PC-9 (cell line): ENCODE measurements around the gene MGAT3. TPM values are rescaled to one million over a fixed set of nuclear protein-coding genes. Genes with fewer than 3 reads are reported as not detected.

Experiments used
- BruUV-seq: library from RNA; stranded (reverse); fragments of 400-500 nt; replicated peaks from 2 replicates; lab custom pipeline; 2021; lab: Mats Ljungman, UMichigan
- CTCF ChIA-PET: fragments of 300-600 bp; sonication (Branson Sonifier 250); formaldehyde crosslinking; loops from one replicate; lab custom pipeline; 2022; ENCODE audit warnings: antibody characterized with exemption; lab: Charles Lee
- POLR2A ChIA-PET: fragments of 300-600 bp; sonication (Branson Sonifier 250); formaldehyde crosslinking; loops from one replicate; lab custom pipeline; 2022; ENCODE audit warnings: antibody characterized with exemption; ENCODE audit not compliant: unreplicated experiment; lab: Charles Lee
- DNase-seq, 2 experiments: peaks; one replicate each; pipeline versions ENCODE4 v3.0.0 to v3.0.0-alpha.2; 2015 to 2022; ENCODE audit warnings: mixed read lengths in 1 of 2
- H2AFZ ChIP-seq: fragments of 200-600 bp; sonication (generic); 2 replicates; pipeline ENCODE4 v1.8.1; 2017; ENCODE audit warnings: antibody characterized with exemption
- H3F3A ChIP-seq: fragments of 200-600 bp; sonication (generic); 2 replicates; pipeline ENCODE4 v1.8.1; 2017; ENCODE audit warnings: antibody characterized with exemption, mild to moderate bottlenecking, low read depth; ENCODE audit not compliant: insufficient read depth
- H3K27ac ChIP-seq: fragments of 200-600 bp; sonication (generic); 2 replicates; pipeline ENCODE4 v1.6.1; 2016; ENCODE audit warnings: mixed run types
- H3K27me3 ChIP-seq: fragments of 200-600 bp; sonication (generic); 2 replicates; pipeline ENCODE4 v1.6.1; 2016; ENCODE audit warnings: low read depth, mixed run types; ENCODE audit not compliant: insufficient read depth
- H3K36me3 ChIP-seq: fragments of 200-600 bp; sonication (generic); 2 replicates; pipeline ENCODE4 v1.6.1; 2016; ENCODE audit warnings: low read depth, mixed run types
- H3K4me1 ChIP-seq: fragments of 200-600 bp; sonication (generic); replicated peaks from 2 replicates; pipeline ENCODE4 v1.6.1; 2016; ENCODE audit warnings: mixed run types; ENCODE audit not compliant: insufficient read depth
- H3K4me2 ChIP-seq: fragments of 200-600 bp; sonication (generic); 2 replicates; pipeline ENCODE4 v1.6.1; 2017; ENCODE audit warnings: mixed run types
- H3K4me3 ChIP-seq: fragments of 200-600 bp; sonication (generic); 2 replicates; pipeline ENCODE4 v1.6.1; 2016; ENCODE audit warnings: mixed run types
- H3K79me2 ChIP-seq: fragments of 200-600 bp; sonication (generic); 2 replicates; pipeline ENCODE4 v1.6.1; 2017; ENCODE audit warnings: low read depth, mixed run types
- H3K9me2 ChIP-seq: fragments of 200-600 bp; sonication (generic); 2 replicates; pipeline ENCODE4 v1.8.1; 2017; ENCODE audit warnings: mild to moderate bottlenecking; ENCODE audit not compliant: insufficient read depth
- H3K9me3 ChIP-seq: fragments of 200-600 bp; sonication (generic); 2 replicates; pipeline ENCODE4 v1.8.1; 2016; ENCODE audit warnings: low read depth; ENCODE audit not compliant: insufficient read depth
- H4K20me1 ChIP-seq: fragments of 200-600 bp; sonication (generic); 2 replicates; pipeline ENCODE4 v1.8.1; 2017; ENCODE audit not compliant: insufficient read depth
- EZH2 ChIP-seq: fragments of 200-600 bp; sonication (generic); IDR thresholded peaks from 2 replicates; pipeline ENCODE4 v1.8.0; 2017; ENCODE audit warnings: antibody characterized with exemption, low read depth
- intact Hi-C: fragments of 100-400 bp; cut with micrococcal nuclease; formaldehyde crosslinking; loops from one replicate; pipeline ENCODE4 v1.10.0; 2022; ENCODE audit not compliant: unreplicated experiment
- total RNA-seq: library from RNA; stranded (reverse); gene quantifications from 2 replicates; pipeline ENCODE4 v1.2.3, GENCODE V29; 2021
- TF ChIP-seq, protein P1 (sequence below): fragments of 200-600 bp; sonication (generic); conservative IDR thresholded peaks from 2 replicates; pipeline ENCODE4 v1.6.1; 2017; ENCODE audit warnings: mixed run types, antibody characterized with exemption, mild to moderate bottlenecking, moderate library complexity

Gene MGAT3
- total RNA-seq, 1 experiment from 2014 or later: not detected

DNA sequence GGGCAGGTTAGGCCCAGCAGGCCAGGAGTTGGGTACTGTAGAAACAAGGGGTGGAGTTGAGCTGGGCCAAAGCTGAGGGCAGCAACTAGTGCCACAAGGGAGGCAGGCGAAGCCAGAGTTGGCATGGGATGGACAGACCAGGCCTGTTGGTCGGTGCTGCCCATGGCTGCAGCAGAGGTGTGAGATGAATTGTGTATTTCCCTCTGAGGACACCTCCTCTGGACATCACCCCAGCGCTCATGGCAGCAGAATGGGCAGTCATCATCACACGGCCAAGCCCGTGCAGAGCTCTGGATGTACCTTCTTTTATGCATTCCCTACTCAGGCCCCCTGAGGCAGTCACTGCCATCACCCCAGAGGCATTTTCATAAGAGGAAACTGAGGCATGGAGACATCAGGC, 36.9 kb upstream of the MGAT3 start:
- Histone ChIP-seq H3F3A (no peaks in the 10 kb centered on the region), H3K27me3 (no peaks in the 10 kb centered on the region), H3K4me1 (no peaks in the 10 kb centered on the region), H3K9me2 (no peaks in the 10 kb centered on the region), H3K9me3 (no peaks in the 10 kb centered on the region), H3K27ac (no peak overlapping the region), H2AFZ (no peak overlapping the region), H3K4me3 (no peak overlapping the region), H3K4me2 (no peak overlapping the region), H4K20me1 (no peaks in the 10 kb centered on the region; the same call in 1 of the 2 replicates), H3K36me3 (peaks cover 18% of the 10 kb centered on the region), H3K79me2 (no peaks in the 10 kb centered on the region)
- CTCF ChIA-PET: no interaction called here
- no peak for TF ChIP-seq EZH2
- TF ChIP-seq, protein P1, sequence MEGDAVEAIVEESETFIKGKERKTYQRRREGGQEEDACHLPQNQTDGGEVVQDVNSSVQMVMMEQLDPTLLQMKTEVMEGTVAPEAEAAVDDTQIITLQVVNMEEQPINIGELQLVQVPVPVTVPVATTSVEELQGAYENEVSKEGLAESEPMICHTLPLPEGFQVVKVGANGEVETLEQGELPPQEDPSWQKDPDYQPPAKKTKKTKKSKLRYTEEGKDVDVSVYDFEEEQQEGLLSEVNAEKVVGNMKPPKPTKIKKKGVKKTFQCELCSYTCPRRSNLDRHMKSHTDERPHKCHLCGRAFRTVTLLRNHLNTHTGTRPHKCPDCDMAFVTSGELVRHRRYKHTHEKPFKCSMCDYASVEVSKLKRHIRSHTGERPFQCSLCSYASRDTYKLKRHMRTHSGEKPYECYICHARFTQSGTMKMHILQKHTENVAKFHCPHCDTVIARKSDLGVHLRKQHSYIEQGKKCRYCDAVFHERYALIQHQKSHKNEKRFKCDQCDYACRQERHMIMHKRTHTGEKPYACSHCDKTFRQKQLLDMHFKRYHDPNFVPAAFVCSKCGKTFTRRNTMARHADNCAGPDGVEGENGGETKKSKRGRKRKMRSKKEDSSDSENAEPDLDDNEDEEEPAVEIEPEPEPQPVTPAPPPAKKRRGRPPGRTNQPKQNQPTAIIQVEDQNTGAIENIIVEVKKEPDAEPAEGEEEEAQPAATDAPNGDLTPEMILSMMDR: no peak
- intact Hi-C loops: no loop called here
- no peak for DNase-seq
- BruUV-seq: no TSS peak
- POLR2A ChIA-PET: no interaction called here

DNA sequence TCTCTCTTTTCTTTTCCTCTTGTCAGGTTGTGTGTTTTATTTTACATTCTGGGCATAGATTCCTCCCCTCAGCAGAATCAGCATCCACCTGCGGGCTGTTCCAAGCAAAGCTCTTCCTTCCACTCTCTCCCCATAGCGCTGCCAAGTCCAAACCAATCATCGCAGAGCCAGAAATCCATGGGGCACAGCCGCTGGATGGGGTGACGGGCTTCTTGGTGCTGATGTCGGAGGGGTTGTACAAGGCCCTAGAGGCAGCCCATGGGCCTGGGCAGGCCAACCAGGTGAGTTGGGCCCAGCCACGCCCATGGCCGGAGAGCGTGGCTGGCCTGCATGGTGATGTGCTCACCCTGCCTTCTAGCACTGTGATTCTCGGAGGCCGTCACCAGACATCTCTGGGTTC, 35.1 kb upstream of the MGAT3 start:
- no peak overlapping the region for H2AFZ ChIP-seq
- no peaks in the 10 kb centered on the region for H3K27me3 ChIP-seq
- no peak overlapping the region for H3K27ac ChIP-seq
- no peaks in the 10 kb centered on the region for H3F3A ChIP-seq
- POLR2A ChIA-PET: no interaction called here
- H3K9me2 ChIP-seq: no peaks in the 10 kb centered on the region
- TF ChIP-seq EZH2: no peak
- TF ChIP-seq, protein P1: no peak
- H3K4me2 ChIP-seq: no peak overlapping the region
- CTCF ChIA-PET: interaction anchor here (0.6 kb wide), 1 partner anchor 36 kb away, joined by 3 read pairs; no protein-coding TSS in a partner anchor
- peaks cover 10% of the 10 kb centered on the region for H3K36me3 ChIP-seq
- DNase-seq: no peak
- no peaks in the 10 kb centered on the region; the same call in 1 of the 2 replicates for H4K20me1 ChIP-seq
- H3K79me2 ChIP-seq: no peaks in the 10 kb centered on the region
- H3K9me3 ChIP-seq: no peaks in the 10 kb centered on the region
- H3K4me1 ChIP-seq: no peaks in the 10 kb centered on the region
- intact Hi-C loops: no loop called here
- no TSS peak for BruUV-seq
- no peak overlapping the region for H3K4me3 ChIP-seq

- H3K4me3 ChIP-seq: no peak overlapping the region
- H3K27ac ChIP-seq: no peak overlapping the region
- no peaks in the 10 kb centered on the region for H3K4me1 ChIP-seq
- ChIA-PET POLR2A (interaction anchor here (0.7 kb wide), 1 partner anchor 31 kb away, joined by 5 read pairs; no protein-coding TSS in a partner anchor), CTCF (interaction anchor here (0.6 kb wide), 1 partner anchor 37 kb away, joined by 3 read pairs; no protein-coding TSS in a partner anchor)
- H3K9me3 ChIP-seq: no peaks in the 10 kb centered on the region
- H2AFZ ChIP-seq: no peak overlapping the region
- TF ChIP-seq EZH2: no peak
- TF ChIP-seq, protein P1: no peak
- intact Hi-C loops: no loop called here
- H3K36me3 ChIP-seq: peaks cover 9% of the 10 kb centered on the region
- no peaks in the 10 kb centered on the region; the same call in 1 of the 2 replicates for H3F3A ChIP-seq
- H3K79me2 ChIP-seq: no peaks in the 10 kb centered on the region
- H3K27me3 ChIP-seq: no peaks in the 10 kb centered on the region
- H3K4me2 ChIP-seq: no peak overlapping the region
- H4K20me1 ChIP-seq: no peaks in the 10 kb centered on the region; the same call in 1 of the 2 replicates
- H3K9me2 ChIP-seq: no peaks in the 10 kb centered on the region
- DNase-seq: no peak
- no TSS peak for BruUV-seq
These were observed 34.7 kb upstream of the MGAT3 start for GRCh38 chr22:39422101-39422500.
